Measurements from ENCODE around the gene ADAMTSL1.

Gene ADAMTSL1

GRCh38 chr9:18887546-18887945 is 413.6 kb downstream of the ADAMTSL1 start:
- DNase-seq = no peak

DNA sequence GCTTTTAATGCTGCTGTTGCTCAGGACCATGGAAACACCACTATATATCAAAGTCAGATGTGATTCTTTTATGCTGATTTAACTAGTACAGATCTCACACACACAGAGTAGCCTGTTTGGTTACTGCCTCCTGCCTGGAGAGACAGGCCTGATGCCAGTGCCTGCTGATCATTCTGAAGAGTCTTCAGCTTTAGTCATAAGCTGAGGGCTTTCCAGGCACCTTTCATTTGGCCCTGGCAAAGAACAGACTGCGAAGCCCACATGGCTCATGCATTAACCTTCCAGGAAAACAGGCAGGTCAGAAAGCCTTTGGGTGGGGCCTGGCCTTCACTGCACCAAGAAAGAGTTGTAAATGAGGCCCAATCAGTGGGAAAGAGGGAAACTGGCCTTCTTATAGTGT is 414.3 kb downstream of the ADAMTSL1 start:
- DNase-seq = no peak

DNA sequence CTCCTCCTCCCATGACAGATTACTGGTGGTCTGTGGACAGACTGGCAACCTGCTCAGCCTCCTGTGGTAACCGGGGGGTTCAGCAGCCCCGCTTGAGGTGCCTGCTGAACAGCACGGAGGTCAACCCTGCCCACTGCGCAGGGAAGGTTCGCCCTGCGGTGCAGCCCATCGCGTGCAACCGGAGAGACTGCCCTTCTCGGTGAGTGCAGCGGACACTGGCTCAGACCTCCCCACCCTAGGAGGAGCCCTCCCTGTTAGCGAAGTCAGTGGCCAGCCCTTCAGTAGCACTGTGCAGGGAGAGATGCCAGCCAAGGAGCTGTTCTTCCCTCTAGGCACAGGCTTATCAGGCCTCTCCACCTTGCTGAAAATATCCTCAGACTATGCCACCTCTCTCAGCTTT is 415.6 kb downstream of the ADAMTSL1 start:
- DNase-seq = no peak

GRCh38 chr9:18890372-18890771 is 416.4 kb downstream of the ADAMTSL1 start:
- no peak for DNase-seq

DNA sequence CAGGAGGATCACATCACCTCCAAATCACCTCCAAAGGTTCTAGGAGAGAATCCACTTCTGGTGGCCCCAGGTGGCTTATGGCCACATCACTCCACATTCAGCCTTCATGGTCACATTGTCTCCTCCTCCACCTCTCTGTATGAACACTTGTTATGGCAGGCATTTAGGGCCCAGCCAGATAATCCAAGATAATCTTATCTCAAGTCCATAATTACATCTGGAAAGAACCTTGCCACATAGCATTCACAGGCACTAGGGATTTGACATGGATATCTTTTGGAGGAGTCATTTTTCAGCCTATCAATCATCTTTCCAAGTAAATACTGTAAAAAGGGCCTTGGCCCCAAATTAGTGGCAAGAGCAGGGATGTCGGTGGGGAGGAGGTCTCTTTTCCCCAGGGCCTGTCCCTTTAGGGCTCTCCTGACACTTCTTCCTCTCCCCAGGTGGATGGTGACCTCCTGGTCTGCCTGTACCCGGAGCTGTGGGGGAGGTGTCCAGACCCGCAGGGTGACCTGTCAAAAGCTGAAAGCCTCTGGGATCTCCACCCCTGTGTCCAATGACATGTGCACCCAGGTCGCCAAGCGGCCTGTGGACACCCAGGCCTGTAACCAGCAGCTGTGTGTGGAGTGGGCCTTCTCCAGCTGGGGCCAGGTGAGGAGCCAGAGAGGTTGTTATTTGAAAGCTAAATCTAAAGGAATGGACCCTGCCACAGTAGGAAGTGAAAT is 418.2 kb downstream of the ADAMTSL1 start:
- no peak for DNase-seq

DNA sequence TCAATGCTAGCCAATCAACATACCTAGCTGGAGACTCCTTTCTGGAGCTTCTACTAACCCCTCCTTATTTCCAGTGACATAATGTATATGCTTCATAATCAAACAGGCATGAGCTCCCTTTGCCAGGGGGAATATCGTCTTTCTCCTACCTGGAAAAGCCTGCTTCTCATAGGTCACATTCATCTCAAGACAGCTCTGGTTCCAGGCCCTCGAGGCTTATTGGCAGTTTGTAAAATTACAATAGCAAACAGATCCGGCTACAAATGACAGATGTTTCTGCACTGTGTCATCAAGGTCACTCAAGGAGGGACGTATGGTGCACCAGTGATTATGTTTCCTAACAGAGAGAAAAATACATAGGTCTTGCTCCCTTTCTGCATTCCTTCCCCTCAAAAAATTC is 419.1 kb downstream of the ADAMTSL1 start:
- DNase-seq = no peak

DNA sequence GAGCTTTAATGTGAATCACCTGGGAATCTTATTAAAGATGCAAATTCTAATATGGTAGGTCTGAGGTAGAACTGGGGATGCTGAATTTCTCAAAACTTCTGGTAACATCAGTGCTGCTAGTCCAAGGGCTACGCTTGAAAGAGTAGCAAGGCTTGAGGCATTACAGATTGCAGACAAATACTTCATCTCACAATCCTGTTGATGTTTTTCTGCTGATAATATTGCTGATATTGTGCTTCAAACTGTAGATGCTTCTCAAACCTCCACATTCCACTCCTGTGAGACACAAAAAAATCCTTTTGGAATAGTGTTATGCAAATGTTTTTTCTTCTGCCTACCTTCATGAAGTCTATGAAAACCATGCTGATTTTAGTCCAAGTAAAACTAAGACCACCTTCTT is 419.5 kb downstream of the ADAMTSL1 start:
- DNase-seq = no peak

- no peak for DNase-seq
These were observed 422.1 kb downstream of the ADAMTSL1 start for GRCh38 chr9:18896004-18896403.

- DNase-seq = no peak
These were observed 422.7 kb downstream of the ADAMTSL1 start for GRCh38 chr9:18896531-18897179.

DNA sequence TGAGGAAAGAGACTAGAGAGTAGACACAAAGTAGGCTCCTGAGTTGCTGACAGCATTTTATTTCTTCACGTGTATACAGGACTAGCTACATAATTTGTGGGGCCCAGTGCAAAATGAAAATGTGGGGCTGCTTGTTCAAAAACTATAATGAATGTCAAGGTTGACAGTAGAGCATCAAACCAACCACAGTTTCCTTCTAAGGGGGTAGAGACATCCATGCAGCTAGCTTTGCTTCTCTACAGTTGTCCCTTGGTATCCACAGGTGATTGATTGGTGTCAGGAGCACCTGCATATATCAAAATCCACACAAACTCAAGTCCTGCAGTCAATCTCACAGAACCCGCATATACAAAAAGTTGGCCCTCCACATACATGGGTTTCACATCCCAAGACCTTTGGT is 429.5 kb downstream of the ADAMTSL1 start:
- DNase-seq = no peak

DNA sequence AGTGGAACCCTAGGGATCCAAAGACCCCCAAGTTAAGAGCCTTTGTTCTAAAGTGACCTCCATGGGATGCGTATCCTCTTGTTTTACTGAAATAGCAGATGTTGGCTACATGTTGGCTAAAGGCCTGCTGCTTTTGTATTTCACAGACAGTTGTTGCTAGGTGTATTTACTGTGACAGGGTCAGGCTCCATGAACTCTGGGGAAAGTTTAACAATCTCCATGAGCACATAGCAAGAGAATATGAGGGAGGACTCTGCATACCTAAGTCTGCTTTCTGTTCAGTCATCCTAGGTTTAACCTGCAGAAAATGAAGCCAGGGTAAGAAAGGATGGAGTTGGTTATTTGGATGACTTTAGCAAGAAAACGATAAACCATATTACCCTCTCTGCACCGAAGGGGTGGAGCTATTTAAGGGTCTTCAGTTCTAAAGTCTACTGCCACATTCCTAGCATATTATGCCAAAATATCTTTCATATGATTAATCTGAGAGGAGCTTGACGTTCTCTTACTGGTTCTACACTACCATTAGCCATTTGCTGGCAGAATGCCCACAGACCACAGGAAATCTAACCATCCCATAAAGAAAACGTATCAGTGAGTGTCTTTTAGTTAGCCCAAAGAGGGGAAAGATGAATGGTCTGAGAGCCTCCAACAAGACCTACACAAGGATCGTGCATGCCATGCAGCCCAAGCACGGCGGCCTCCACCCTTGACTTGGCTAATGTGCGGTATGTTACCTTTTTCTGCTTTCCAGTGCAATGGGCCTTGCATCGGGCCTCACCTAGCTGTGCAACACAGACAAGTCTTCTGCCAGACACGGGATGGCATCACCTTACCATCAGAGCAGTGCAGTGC is 431.3 kb downstream of the ADAMTSL1 start:
- DNase-seq = no peak

GRCh38 chr9:18905883-18906629 is 432.1 kb downstream of the ADAMTSL1 start:
- no peak for DNase-seq

- DNase-seq = no peak
These were observed 432.9 kb downstream of the ADAMTSL1 start for GRCh38 chr9:18906656-18907395.

- DNase-seq = no peak
These were observed 434.1 kb downstream of the ADAMTSL1 start for GRCh38 chr9:18907927-18908625.

GRCh38 chr9:18909140-18910018 is 435.4 kb downstream of the ADAMTSL1 start:
- no peak for DNase-seq

DNA sequence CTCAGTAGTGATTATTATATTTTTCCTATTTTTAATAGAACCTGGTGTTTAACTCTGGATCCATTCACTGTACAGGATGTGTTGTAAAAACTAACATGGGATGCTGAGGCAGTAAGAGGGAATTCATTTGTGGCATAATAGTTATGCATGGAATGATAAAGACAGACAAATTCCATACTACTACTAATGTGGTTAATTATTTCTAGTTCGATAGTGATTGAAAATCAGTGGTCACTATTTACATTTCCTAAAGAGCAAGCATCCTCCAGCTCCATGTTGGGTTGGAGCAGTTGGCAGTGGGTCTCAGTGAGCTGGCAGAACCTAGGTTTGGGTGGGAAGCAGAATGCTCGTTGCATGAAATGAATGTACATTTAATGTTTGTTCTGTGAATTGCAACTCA is 436.5 kb downstream of the ADAMTSL1 start:
- no peak for DNase-seq

DNA sequence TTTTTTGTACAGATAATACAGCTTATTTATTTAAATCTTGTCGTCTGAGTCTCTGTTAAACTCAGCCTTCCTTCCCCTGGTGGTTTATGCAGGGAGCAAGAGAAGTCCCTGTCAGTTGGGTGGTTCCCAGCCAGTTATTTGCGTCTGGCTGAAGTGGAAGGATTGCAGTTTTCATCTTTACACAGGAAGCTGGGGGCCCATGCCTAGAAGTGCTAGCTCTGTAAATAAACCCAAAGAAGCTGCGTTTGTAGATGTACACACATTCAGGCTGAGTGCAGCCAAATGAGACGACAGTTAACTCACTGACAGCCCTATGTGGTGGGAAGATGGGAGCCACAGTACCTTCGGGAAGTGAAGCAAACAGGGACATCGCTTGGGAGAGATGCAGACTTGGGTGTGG is 437.0 kb downstream of the ADAMTSL1 start:
- DNase-seq = no peak

- DNase-seq = no peak
These were observed 437.9 kb downstream of the ADAMTSL1 start for GRCh38 chr9:18911714-18912342.

DNA sequence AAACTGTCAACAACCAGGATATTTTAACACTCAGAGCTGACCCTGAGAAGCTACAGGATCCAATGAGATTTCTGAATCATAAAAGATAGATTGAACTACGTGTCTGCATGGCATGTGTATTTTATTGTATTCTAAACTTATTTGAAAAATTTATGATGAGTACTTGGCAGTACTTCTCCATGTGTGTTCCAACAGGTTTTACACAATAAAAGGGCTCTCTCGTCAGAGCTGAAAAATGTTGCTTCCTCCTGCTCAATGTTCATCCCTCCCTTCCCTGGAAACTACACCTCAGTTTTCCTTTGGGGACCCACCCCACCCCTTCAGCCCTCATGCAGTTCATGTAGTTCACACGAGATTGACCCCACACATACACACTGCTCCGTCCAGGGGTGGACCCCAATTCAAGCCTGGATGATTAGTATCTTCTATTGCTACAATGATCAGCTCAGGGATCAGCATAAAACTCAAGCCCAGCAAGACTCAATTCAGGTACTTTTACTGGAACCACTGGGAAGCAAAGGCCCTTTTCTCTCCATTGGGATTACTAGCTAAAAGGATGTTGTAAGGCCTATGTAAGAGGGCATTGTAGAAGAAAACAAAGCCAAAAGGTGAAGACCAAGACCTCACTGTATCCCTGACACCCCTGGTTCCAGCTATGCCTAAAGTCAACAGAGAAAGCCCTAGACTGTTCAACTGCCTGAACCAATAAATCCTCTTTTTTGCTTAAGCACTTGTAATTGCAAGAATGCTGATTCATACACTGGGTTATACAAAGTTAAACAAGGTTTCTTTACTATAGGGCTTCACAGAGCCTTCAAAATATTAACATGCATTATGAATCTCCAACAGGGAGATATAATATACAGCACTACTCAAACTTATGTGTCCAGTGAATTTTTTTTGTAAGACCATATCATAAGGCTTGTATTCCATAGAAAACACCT is 446.5 kb downstream of the ADAMTSL1 start:
- DNase-seq = no peak

All from DMS 273 treated with DMSO at 0.1 percent for 48 hours (cell line).